Measurements from ENCODE around the gene CHD2.
"Not testable (repeated sequence)": the region's sequence is repeated elsewhere in the genome, so short reads cannot be mapped to it uniquely, and the experiment has no call there.

Gene CHD2

GRCh38 chr15:93058904-93059427 is 158.8 kb downstream of the CHD2 start:
- TF ChIP-seq EZH2phosphoT487 (IDR thresholded peaks at IDR 0.05; ENCODE audit: borderline replicate concordance) (no peak), CTCF (conservative IDR thresholded peaks at IDR 0.05; ENCODE audit: low read length) (no peak)
- Histone ChIP-seq H2AFZ (ENCODE audit: low read length) (no peak overlapping the region), H4K20me1 (ENCODE audit: insufficient read depth, low read length, poor library complexity, severe bottlenecking) (no peaks in the 10 kb centered on the region), H3K27me3 (ENCODE audit: insufficient read depth, low read length, poor library complexity, severe bottlenecking) (no peaks in the 10 kb centered on the region), H3K9ac (ENCODE audit: low read depth, low read length, poor library complexity, severe bottlenecking) (no peak overlapping the region), H3K9me3 (ENCODE audit: insufficient read depth, low read depth, low read length) (no peaks in the 10 kb centered on the region), H3K79me2 (ENCODE audit: insufficient read depth, low read length) (no peaks in the 10 kb centered on the region), H3K4me3 (ENCODE audit: low read length, poor library complexity, severe bottlenecking) (no peak overlapping the region), H3K9me2 (replicated peaks; ENCODE audit: low read depth, low read length) (no peaks in the 10 kb centered on the region), H3F3A (ENCODE audit: low read depth) (no peaks in the 10 kb centered on the region), H3K4me2 (ENCODE audit: low read depth, low read length, poor library complexity, severe bottlenecking) (no peak overlapping the region), H3K36me3 (ENCODE audit: insufficient read depth, low read length) (no peaks in the 10 kb centered on the region), H3K4me1 (ENCODE audit: insufficient read depth, low read length, poor library complexity, severe bottlenecking) (peaks cover 21% of the 10 kb centered on the region)

- no peak overlapping the region for H3K4me3 ChIP-seq (ENCODE audit: low read length, poor library complexity, severe bottlenecking)
- H3K4me1 ChIP-seq (ENCODE audit: insufficient read depth, low read length, poor library complexity, severe bottlenecking) = peaks cover 26% of the 10 kb centered on the region
- H3K9me3 ChIP-seq (ENCODE audit: insufficient read depth, low read depth, low read length) = no peaks in the 10 kb centered on the region
- no peaks in the 10 kb centered on the region for H3F3A ChIP-seq (ENCODE audit: low read depth)
- H2AFZ ChIP-seq (ENCODE audit: low read length) = no peak overlapping the region
- TF ChIP-seq EZH2phosphoT487 (IDR thresholded peaks at IDR 0.05; ENCODE audit: borderline replicate concordance) = no peak
- TF ChIP-seq CTCF (conservative IDR thresholded peaks at IDR 0.05; ENCODE audit: low read length) = no peak
- H3K27me3 ChIP-seq (ENCODE audit: insufficient read depth, low read length, poor library complexity, severe bottlenecking) = no peaks in the 10 kb centered on the region
- H3K79me2 ChIP-seq (ENCODE audit: insufficient read depth, low read length) = no peaks in the 10 kb centered on the region
- no peaks in the 10 kb centered on the region for H4K20me1 ChIP-seq (ENCODE audit: insufficient read depth, low read length, poor library complexity, severe bottlenecking)
- no peaks in the 10 kb centered on the region for H3K36me3 ChIP-seq (ENCODE audit: insufficient read depth, low read length)
- H3K9me2 ChIP-seq (replicated peaks; ENCODE audit: low read depth, low read length) = no peaks in the 10 kb centered on the region
- no peak overlapping the region for H3K4me2 ChIP-seq (ENCODE audit: low read depth, low read length, poor library complexity, severe bottlenecking)
- no peak overlapping the region for H3K9ac ChIP-seq (ENCODE audit: low read depth, low read length, poor library complexity, severe bottlenecking)
These were observed 159.3 kb downstream of the CHD2 start for GRCh38 chr15:93059442-93059841.

GRCh38 chr15:93060336-93061248 is 160.5 kb downstream of the CHD2 start:
- no peaks in the 10 kb centered on the region for H3K36me3 ChIP-seq (ENCODE audit: insufficient read depth, low read length)
- H3K9me3 ChIP-seq (ENCODE audit: insufficient read depth, low read depth, low read length) = no peaks in the 10 kb centered on the region
- H3K4me2 ChIP-seq (ENCODE audit: low read depth, low read length, poor library complexity, severe bottlenecking) = peak overlapping the region; percentile 79
- H2AFZ ChIP-seq (ENCODE audit: low read length) = no peak overlapping the region
- peak overlapping the region; percentile 71 for H3K4me3 ChIP-seq (ENCODE audit: low read length, poor library complexity, severe bottlenecking)
- H3K9ac ChIP-seq (ENCODE audit: low read depth, low read length, poor library complexity, severe bottlenecking) = peak overlapping the region; percentile 68
- no peaks in the 10 kb centered on the region for H3K27me3 ChIP-seq (ENCODE audit: insufficient read depth, low read length, poor library complexity, severe bottlenecking)
- no peaks in the 10 kb centered on the region for H3F3A ChIP-seq (ENCODE audit: low read depth)
- no peaks in the 10 kb centered on the region for H3K79me2 ChIP-seq (ENCODE audit: insufficient read depth, low read length)
- TF ChIP-seq CTCF (conservative IDR thresholded peaks at IDR 0.05; ENCODE audit: low read length) = no peak
- no peak for TF ChIP-seq EZH2phosphoT487 (IDR thresholded peaks at IDR 0.05; ENCODE audit: borderline replicate concordance)
- no peaks in the 10 kb centered on the region for H3K9me2 ChIP-seq (replicated peaks; ENCODE audit: low read depth, low read length)
- H3K4me1 ChIP-seq (ENCODE audit: insufficient read depth, low read length, poor library complexity, severe bottlenecking) = peaks cover 35% of the 10 kb centered on the region
- no peaks in the 10 kb centered on the region for H4K20me1 ChIP-seq (ENCODE audit: insufficient read depth, low read length, poor library complexity, severe bottlenecking)

GRCh38 chr15:93062628-93063261 is 162.6 kb downstream of the CHD2 start:
- not testable (repeated sequence) for H3F3A ChIP-seq (ENCODE audit: low read depth); H3K36me3 ChIP-seq (ENCODE audit: insufficient read depth, low read length); H2AFZ ChIP-seq (ENCODE audit: low read length); H4K20me1 ChIP-seq (ENCODE audit: insufficient read depth, low read length, poor library complexity, severe bottlenecking); H3K79me2 ChIP-seq (ENCODE audit: insufficient read depth, low read length); H3K9ac ChIP-seq (ENCODE audit: low read depth, low read length, poor library complexity, severe bottlenecking); H3K4me3 ChIP-seq (ENCODE audit: low read length, poor library complexity, severe bottlenecking); H3K9me2 ChIP-seq (replicated peaks; ENCODE audit: low read depth, low read length); H3K9me3 ChIP-seq (ENCODE audit: insufficient read depth, low read depth, low read length); H3K27me3 ChIP-seq (ENCODE audit: insufficient read depth, low read length, poor library complexity, severe bottlenecking)
- Histone ChIP-seq H3K4me1 (ENCODE audit: insufficient read depth, low read length, poor library complexity, severe bottlenecking) (peaks cover 35% of the 10 kb centered on the region), H3K4me2 (ENCODE audit: low read depth, low read length, poor library complexity, severe bottlenecking) (peak overlapping the region; percentile 79)

Data from Loucy (cell line).